ENCODE data around the gene HSPG2.
A peak's percentile ranks its signal among the peaks of the same experiment; 100 is the strongest.

Gene HSPG2

GRCh38 chr1:21913258-21913657 lies 23.9 kb downstream of the HSPG2 start:
- 79% methylated on average over 7 of the region's 8 CpGs for WGBS (ENCODE audit: insufficient coverage)
- H3K4me1 ChIP-seq (ENCODE audit: control extremely low read depth in 1 of 4, control insufficient read depth in 4 of 4, insufficient read depth in 4 of 4, low read length in 3 of 4): peaks cover 0 to 68% (median 49%) of the 10 kb centered on the region in 4 experiments

GRCh38 chr1:21912038-21912758 lies 24.9 kb downstream of the HSPG2 start:
- H3K36me3 ChIP-seq (ENCODE audit: control insufficient read depth in 4 of 4, insufficient read depth in 4 of 4, low read length in 3 of 4): no peaks in the 10 kb centered on the region
- POLR2A ChIA-PET: interaction anchor here (2.6 kb wide), 1 partner anchor 10 kb away, joined by 7 read pairs; no protein-coding TSS in a partner anchor
- CTCF ChIA-PET: interaction anchor here (0.9 to 6.9 kb wide), 5 partner anchors 10 to 34 kb away, joined by 3 to 45 read pairs (median 4); no protein-coding TSS in a partner anchor
- H3K27ac ChIP-seq (ENCODE audit: insufficient read depth in 1 of 2, low read depth in 1 of 2, low read length in 2 of 2, poor library complexity in 1 of 2, severe bottlenecking in 2 of 2): peak overlapping the region in 1 of 2 experiments; percentile 34
- peaks cover 0 to 74% (median 50%) of the 10 kb centered on the region in 4 experiments for H3K4me1 ChIP-seq (ENCODE audit: control extremely low read depth in 1 of 4, control insufficient read depth in 4 of 4, insufficient read depth in 4 of 4, low read length in 3 of 4)
- DNase-seq: no peak
- WGBS (ENCODE audit: insufficient coverage): no CpG with 5 or more reads among the region's 9 CpGs
- H3K4me3 ChIP-seq (ENCODE audit: control insufficient read depth in 1 of 7, extremely low read depth in 1 of 7, insufficient read depth in 4 of 7, low read depth in 2 of 7, low read length in 6 of 7): no peak overlapping the region
- no peaks in the 10 kb centered on the region for H3K9me3 ChIP-seq (ENCODE audit: control extremely low read depth in 1 of 5, control insufficient read depth in 4 of 5, insufficient read depth in 2 of 5, low read depth in 1 of 5, low read length in 4 of 5)
- no peaks in the 10 kb centered on the region for H3K27me3 ChIP-seq (replicated peaks in 2 of 5; ENCODE audit: control insufficient read depth in 4 of 5, insufficient read depth in 5 of 5, low read length in 4 of 5)

More at GRCh38 chr1:21913258-21913657, 23.9 kb downstream of the HSPG2 start:
- Histone ChIP-seq H3K4me3 (ENCODE audit: control insufficient read depth in 1 of 7, extremely low read depth in 1 of 7, insufficient read depth in 4 of 7, low read depth in 2 of 7, low read length in 6 of 7) (no peak overlapping the region), H3K9me3 (ENCODE audit: control extremely low read depth in 1 of 5, control insufficient read depth in 4 of 5, insufficient read depth in 2 of 5, low read depth in 1 of 5, low read length in 4 of 5) (no peaks in the 10 kb centered on the region), H3K36me3 (ENCODE audit: control insufficient read depth in 4 of 4, insufficient read depth in 4 of 4, low read length in 3 of 4) (no peaks in the 10 kb centered on the region), H3K27ac (ENCODE audit: insufficient read depth in 1 of 2, low read depth in 1 of 2, low read length in 2 of 2, poor library complexity in 1 of 2, severe bottlenecking in 2 of 2) (peak overlapping the region; percentile 54 to 72), H3K27me3 (replicated peaks in 2 of 5; ENCODE audit: control insufficient read depth in 4 of 5, insufficient read depth in 5 of 5, low read length in 4 of 5) (no peaks in the 10 kb centered on the region)
- ChIA-PET POLR2A (interaction anchor here (1.0 to 2.6 kb wide), 2 partner anchors 9 to 11 kb away, joined by 3 to 7 read pairs; no protein-coding TSS in a partner anchor), CTCF (interaction anchor here (0.9 to 6.9 kb wide), 4 partner anchors 9 to 26 kb away, joined by 3 to 45 read pairs (median 4); no protein-coding TSS in a partner anchor)
- no peak for DNase-seq

GRCh38 chr1:21911205-21912001 lies 25.7 kb downstream of the HSPG2 start:
- no peaks in the 10 kb centered on the region for H3K9me3 ChIP-seq (ENCODE audit: control extremely low read depth in 1 of 5, control insufficient read depth in 4 of 5, insufficient read depth in 2 of 5, low read depth in 1 of 5, low read length in 4 of 5)
- CTCF ChIA-PET: interaction anchor here (0.9 to 6.9 kb wide), 6 partner anchors 9 to 35 kb away, joined by 3 to 45 read pairs (median 6); no protein-coding TSS in a partner anchor
- no peaks in the 10 kb centered on the region for H3K27me3 ChIP-seq (replicated peaks in 2 of 5; ENCODE audit: control insufficient read depth in 4 of 5, insufficient read depth in 5 of 5, low read length in 4 of 5)
- no peak overlapping the region for H3K4me3 ChIP-seq (ENCODE audit: control insufficient read depth in 1 of 7, extremely low read depth in 1 of 7, insufficient read depth in 4 of 7, low read depth in 2 of 7, low read length in 6 of 7)
- DNase-seq: no peak
- H3K36me3 ChIP-seq (ENCODE audit: control insufficient read depth in 4 of 4, insufficient read depth in 4 of 4, low read length in 3 of 4): no peaks in the 10 kb centered on the region
- WGBS (ENCODE audit: insufficient coverage): 74% methylated on average over 4 of the region's 10 CpGs
- POLR2A ChIA-PET: interaction anchor here (0.6 to 2.6 kb wide), 2 partner anchors 9 to 11 kb away, joined by 4 to 7 read pairs; no protein-coding TSS in a partner anchor
- peak overlapping the region in 1 of 2 experiments; percentile 34 for H3K27ac ChIP-seq (ENCODE audit: insufficient read depth in 1 of 2, low read depth in 1 of 2, low read length in 2 of 2, poor library complexity in 1 of 2, severe bottlenecking in 2 of 2)
- H3K4me1 ChIP-seq (ENCODE audit: control extremely low read depth in 1 of 4, control insufficient read depth in 4 of 4, insufficient read depth in 4 of 4, low read length in 3 of 4): peaks cover 0 to 77% (median 57%) of the 10 kb centered on the region in 4 experiments

- Histone ChIP-seq H3K36me3 (ENCODE audit: control insufficient read depth in 4 of 4, insufficient read depth in 4 of 4, low read length in 3 of 4) (no peaks in the 10 kb centered on the region), H3K4me3 (ENCODE audit: control insufficient read depth in 1 of 7, extremely low read depth in 1 of 7, insufficient read depth in 4 of 7, low read depth in 2 of 7, low read length in 6 of 7) (no peak overlapping the region), H3K27me3 (replicated peaks in 2 of 5; ENCODE audit: control insufficient read depth in 4 of 5, insufficient read depth in 5 of 5, low read length in 4 of 5) (no peaks in the 10 kb centered on the region), H3K4me1 (ENCODE audit: control extremely low read depth in 1 of 4, control insufficient read depth in 4 of 4, insufficient read depth in 4 of 4, low read length in 3 of 4) (peaks cover 0 to 85% (median 64%) of the 10 kb centered on the region in 4 experiments), H3K27ac (ENCODE audit: insufficient read depth in 1 of 2, low read depth in 1 of 2, low read length in 2 of 2, poor library complexity in 1 of 2, severe bottlenecking in 2 of 2) (peak overlapping the region; percentile 69 to 81), H3K9me3 (ENCODE audit: control extremely low read depth in 1 of 5, control insufficient read depth in 4 of 5, insufficient read depth in 2 of 5, low read depth in 1 of 5, low read length in 4 of 5) (no peaks in the 10 kb centered on the region)
- CTCF ChIA-PET: interaction anchor here (1.1 to 6.9 kb wide), 5 partner anchors 9 to 25 kb away, joined by 3 to 45 read pairs (median 8); no protein-coding TSS in a partner anchor
- 89% methylated on average over 6 of the region's 11 CpGs for WGBS (ENCODE audit: insufficient coverage)
- POLR2A ChIA-PET: interaction anchor here (0.6 to 2.5 kb wide), 3 partner anchors 10 to 27 kb away, joined by 4 to 11 read pairs (median 4); partner anchors contain the start of gene HSPG2
- no peak for DNase-seq
Observed at GRCh38 chr1:21910558-21911204, 26.4 kb downstream of the HSPG2 start.

GRCh38 chr1:21909787-21910503 lies 27.2 kb downstream of the HSPG2 start:
- no peaks in the 10 kb centered on the region for H3K27me3 ChIP-seq (replicated peaks in 2 of 5; ENCODE audit: control insufficient read depth in 4 of 5, insufficient read depth in 5 of 5, low read length in 4 of 5)
- 11% methylated on average over 9 of the region's 9 CpGs for WGBS (ENCODE audit: insufficient coverage)
- peaks cover 0 to 84% (median 65%) of the 10 kb centered on the region in 4 experiments for H3K4me1 ChIP-seq (ENCODE audit: control extremely low read depth in 1 of 4, control insufficient read depth in 4 of 4, insufficient read depth in 4 of 4, low read length in 3 of 4)
- ChIA-PET CTCF (interaction anchor here (0.9 to 6.9 kb wide), 6 partner anchors 8 to 54 kb away, joined by 3 to 45 read pairs (median 6); no protein-coding TSS in a partner anchor), POLR2A (interaction anchor here (0.9 to 2.5 kb wide), 3 partner anchors 10 to 28 kb away, joined by 3 to 11 read pairs (median 4); partner anchors contain the start of gene HSPG2)
- H3K9me3 ChIP-seq (ENCODE audit: control extremely low read depth in 1 of 5, control insufficient read depth in 4 of 5, insufficient read depth in 2 of 5, low read depth in 1 of 5, low read length in 4 of 5): no peaks in the 10 kb centered on the region
- peak overlapping the region in 3 of 7 experiments; percentile 3 to 19 (median 8) for H3K4me3 ChIP-seq (ENCODE audit: control insufficient read depth in 1 of 7, extremely low read depth in 1 of 7, insufficient read depth in 4 of 7, low read depth in 2 of 7, low read length in 6 of 7)
- H3K27ac ChIP-seq (ENCODE audit: insufficient read depth in 1 of 2, low read depth in 1 of 2, low read length in 2 of 2, poor library complexity in 1 of 2, severe bottlenecking in 2 of 2): peak overlapping the region; percentile 69 to 81
- peak; percentile 76 to 96 (median 95) for DNase-seq
- no peaks in the 10 kb centered on the region for H3K36me3 ChIP-seq (ENCODE audit: control insufficient read depth in 4 of 4, insufficient read depth in 4 of 4, low read length in 3 of 4)

- DNase-seq: no peak
- peak overlapping the region; percentile 69 to 81 for H3K27ac ChIP-seq (ENCODE audit: insufficient read depth in 1 of 2, low read depth in 1 of 2, low read length in 2 of 2, poor library complexity in 1 of 2, severe bottlenecking in 2 of 2)
- no peaks in the 10 kb centered on the region for H3K36me3 ChIP-seq (ENCODE audit: control insufficient read depth in 4 of 4, insufficient read depth in 4 of 4, low read length in 3 of 4)
- H3K9me3 ChIP-seq (ENCODE audit: control extremely low read depth in 1 of 5, control insufficient read depth in 4 of 5, insufficient read depth in 2 of 5, low read depth in 1 of 5, low read length in 4 of 5): no peaks in the 10 kb centered on the region
- ChIA-PET POLR2A (interaction anchor here (0.9 to 2.5 kb wide), 3 partner anchors 10 to 28 kb away, joined by 3 to 11 read pairs (median 4); partner anchors contain the start of gene HSPG2), CTCF (interaction anchor here (0.9 to 6.9 kb wide), 7 partner anchors 9 to 54 kb away, joined by 3 to 45 read pairs (median 5); no protein-coding TSS in a partner anchor)
- peak overlapping the region in 2 of 7 experiments; percentile 8 to 19 for H3K4me3 ChIP-seq (ENCODE audit: control insufficient read depth in 1 of 7, extremely low read depth in 1 of 7, insufficient read depth in 4 of 7, low read depth in 2 of 7, low read length in 6 of 7)
- H3K27me3 ChIP-seq (replicated peaks in 2 of 5; ENCODE audit: control insufficient read depth in 4 of 5, insufficient read depth in 5 of 5, low read length in 4 of 5): no peaks in the 10 kb centered on the region
- no CpG with 5 or more reads among the region's 1 CpG for WGBS (ENCODE audit: insufficient coverage)
- H3K4me1 ChIP-seq (ENCODE audit: control extremely low read depth in 1 of 4, control insufficient read depth in 4 of 4, insufficient read depth in 4 of 4, low read length in 3 of 4): peaks cover 0 to 84% (median 65%) of the 10 kb centered on the region in 4 experiments
Observed at GRCh38 chr1:21909286-21909759, 27.8 kb downstream of the HSPG2 start.
